Activated naive CD8-positive, alpha-beta T cell (primary cell): Measurements from ENCODE around the gene TF.
"Not testable (repeated sequence)": the region's sequence is repeated elsewhere in the genome, so short reads cannot be mapped to it uniquely, and the experiment has no call there.

Experiments
- H3K27ac Mint-ChIP-seq: one replicate; pipeline ENCODE4 v1.8.0; 2021; ENCODE audit warnings: mixed read lengths
- H3K27me3 Mint-ChIP-seq: one replicate; pipeline ENCODE4 v1.8.0; 2021; ENCODE audit warnings: mixed read lengths
- H3K36me3 Mint-ChIP-seq: one replicate; pipeline ENCODE4 v1.8.0; 2021; ENCODE audit warnings: mixed read lengths
- H3K4me1 Mint-ChIP-seq: one replicate; pipeline ENCODE4 v1.8.0; 2021; ENCODE audit warnings: low read depth, mixed read lengths
- H3K4me3 Mint-ChIP-seq: one replicate; pipeline ENCODE4 v1.8.0; 2021; ENCODE audit warnings: mild to moderate bottlenecking, mixed read lengths
- H3K9me3 Mint-ChIP-seq: one replicate; pipeline ENCODE4 v1.8.0; 2021; ENCODE audit warnings: low read depth, mixed read lengths

TF gene

GRCh38 chr3:133732231-133732630 is 14.0 kb upstream of the TF start:
- H3K9me3 Mint-ChIP-seq, H3K4me3 Mint-ChIP-seq, H3K36me3 Mint-ChIP-seq, H3K27ac Mint-ChIP-seq, H3K4me1 Mint-ChIP-seq: not testable (repeated sequence)
- H3K27me3 Mint-ChIP-seq, result peaks cover 35% of the 10 kb centered on the region

- Mint-ChIP-seq H3K4me1 (no peaks in the 10 kb centered on the region), H3K4me3 (no peak overlapping the region), H3K27ac (no peak overlapping the region), H3K27me3 (peaks cover 35% of the 10 kb centered on the region), H3K36me3 (peaks cover 6% of the 10 kb centered on the region), H3K9me3 (peaks cover 5% of the 10 kb centered on the region)
These were observed 13.0 kb upstream of the TF start for GRCh38 chr3:133733226-133733625.

- no peaks in the 10 kb centered on the region for H3K4me1 Mint-ChIP-seq
- no peak overlapping the region for H3K27ac Mint-ChIP-seq
- H3K4me3 Mint-ChIP-seq, result no peak overlapping the region
- H3K36me3 Mint-ChIP-seq, result peaks cover 6% of the 10 kb centered on the region
- H3K9me3 Mint-ChIP-seq, result peaks cover 5% of the 10 kb centered on the region
- H3K27me3 Mint-ChIP-seq, result peaks cover 35% of the 10 kb centered on the region
These were observed 11.9 kb upstream of the TF start for GRCh38 chr3:133734305-133734704.

GRCh38 chr3:133742351-133743091 is 3.7 kb upstream of the TF start:
- peaks cover 19% of the 10 kb centered on the region for H3K27me3 Mint-ChIP-seq
- no peaks in the 10 kb centered on the region for H3K9me3 Mint-ChIP-seq
- no peaks in the 10 kb centered on the region for H3K36me3 Mint-ChIP-seq
- H3K4me3 Mint-ChIP-seq, result no peak overlapping the region
- H3K27ac Mint-ChIP-seq, result no peak overlapping the region
- H3K4me1 Mint-ChIP-seq, result peaks cover 2% of the 10 kb centered on the region

- Mint-ChIP-seq H3K4me3 (no peak overlapping the region), H3K36me3 (no peaks in the 10 kb centered on the region), H3K4me1 (peaks cover 2% of the 10 kb centered on the region), H3K27ac (no peak overlapping the region), H3K9me3 (no peaks in the 10 kb centered on the region), H3K27me3 (peaks cover 23% of the 10 kb centered on the region)
These were observed 2.0 kb upstream of the TF start for GRCh38 chr3:133744241-133744640.

GRCh38 chr3:133745108-133745507 is 1.1 kb upstream of the TF start:
- Mint-ChIP-seq H3K4me3 (no peak overlapping the region), H3K9me3 (no peaks in the 10 kb centered on the region), H3K27ac (no peak overlapping the region), H3K27me3 (peaks cover 24% of the 10 kb centered on the region), H3K4me1 (peaks cover 2% of the 10 kb centered on the region), H3K36me3 (no peaks in the 10 kb centered on the region)

- Mint-ChIP-seq H3K36me3 (no peaks in the 10 kb centered on the region), H3K4me3 (no peak overlapping the region), H3K9me3 (no peaks in the 10 kb centered on the region), H3K27ac (no peak overlapping the region), H3K4me1 (peaks cover 2% of the 10 kb centered on the region), H3K27me3 (peaks cover 24% of the 10 kb centered on the region)
These were observed 496 bp downstream of the TF start for GRCh38 chr3:133746712-133747066.

- H3K27me3 Mint-ChIP-seq, result peaks cover 22% of the 10 kb centered on the region
- no peaks in the 10 kb centered on the region for H3K9me3 Mint-ChIP-seq
- no peak overlapping the region for H3K4me3 Mint-ChIP-seq
- peaks cover 2% of the 10 kb centered on the region for H3K4me1 Mint-ChIP-seq
- H3K36me3 Mint-ChIP-seq, result no peaks in the 10 kb centered on the region
- H3K27ac Mint-ChIP-seq, result no peak overlapping the region
These were observed 1.2 kb downstream of the TF start for GRCh38 chr3:133747373-133747772.

- H3K27me3 Mint-ChIP-seq, result peaks cover 24% of the 10 kb centered on the region
- no peak overlapping the region for H3K27ac Mint-ChIP-seq
These were observed 1.9 kb downstream of the TF start for GRCh38 chr3:133747907-133748639.

GRCh38 chr3:133749427-133750258 is 3.5 kb downstream of the TF start:
- peaks cover 2% of the 10 kb centered on the region for H3K4me1 Mint-ChIP-seq
- no peaks in the 10 kb centered on the region for H3K9me3 Mint-ChIP-seq
- no peak overlapping the region for H3K4me3 Mint-ChIP-seq
- H3K36me3 Mint-ChIP-seq, result no peaks in the 10 kb centered on the region
- no peak overlapping the region for H3K27ac Mint-ChIP-seq
- H3K27me3 Mint-ChIP-seq, result peaks cover 20% of the 10 kb centered on the region

More at GRCh38 chr3:133747907-133748639, 1.9 kb downstream of the TF start:
- Mint-ChIP-seq H3K4me1 (peaks cover 2% of the 10 kb centered on the region), H3K36me3 (no peaks in the 10 kb centered on the region), H3K4me3 (no peak overlapping the region), H3K9me3 (no peaks in the 10 kb centered on the region)

GRCh38 chr3:133750259-133750656 is 4.1 kb downstream of the TF start:
- Mint-ChIP-seq H3K4me3 (no peak overlapping the region), H3K4me1 (peaks cover 2% of the 10 kb centered on the region), H3K36me3 (no peaks in the 10 kb centered on the region), H3K9me3 (no peaks in the 10 kb centered on the region), H3K27ac (no peak overlapping the region), H3K27me3 (peaks cover 16% of the 10 kb centered on the region)

GRCh38 chr3:133753107-133753778 is 7.0 kb downstream of the TF start:
- Mint-ChIP-seq H3K9me3 (no peaks in the 10 kb centered on the region), H3K36me3 (no peaks in the 10 kb centered on the region), H3K4me1 (no peaks in the 10 kb centered on the region), H3K27me3 (peaks cover 5% of the 10 kb centered on the region), H3K27ac (no peak overlapping the region), H3K4me3 (no peak overlapping the region)

GRCh38 chr3:133753779-133754164 is 7.6 kb downstream of the TF start:
- Mint-ChIP-seq H3K27me3 (peaks cover 5% of the 10 kb centered on the region), H3K4me3 (no peak overlapping the region), H3K4me1 (no peaks in the 10 kb centered on the region)

GRCh38 chr3:133754455-133754854 is 8.3 kb downstream of the TF start:
- Mint-ChIP-seq H3K4me3 (no peak overlapping the region), H3K36me3 (no peaks in the 10 kb centered on the region), H3K9me3 (no peaks in the 10 kb centered on the region), H3K27me3 (peaks cover 3% of the 10 kb centered on the region), H3K27ac (no peak overlapping the region), H3K4me1 (no peaks in the 10 kb centered on the region)

More at GRCh38 chr3:133753779-133754164, 7.6 kb downstream of the TF start:
- Mint-ChIP-seq H3K9me3 (no peaks in the 10 kb centered on the region), H3K36me3 (no peaks in the 10 kb centered on the region), H3K27ac (no peak overlapping the region)
